SU-DHL-6 (cell line): ENCODE results near the gene HMMR.

Source experiments
- H2AFZ ChIP-seq: fragments of 200-600 bp; sonication (generic); 2 replicates; pipeline ENCODE4 v1.6.1; 2014; ENCODE audit warnings: low read depth, mild to moderate bottlenecking, moderate library complexity, mixed read lengths, antibody characterized with exemption, low read length; ENCODE audit not compliant: severe bottlenecking
- H3F3A ChIP-seq: fragments of 200-600 bp; shearing (Covaris generic); 2 replicates; pipeline ENCODE4 v1.6.0; 2016; ENCODE audit warnings: antibody characterized with exemption, mild to moderate bottlenecking; ENCODE audit not compliant: insufficient read depth
- H3K27ac ChIP-seq: fragments of 200-600 bp; sonication (generic); 2 replicates; pipeline ENCODE4 v1.5.1; 2016; ENCODE audit warnings: low read depth, mild to moderate bottlenecking, low read length, moderate library complexity, mixed read lengths
- H3K27me3 ChIP-seq: fragments of 200-600 bp; sonication (generic), shearing (Covaris generic); 2 replicates; pipeline ENCODE4 v1.6.0; 2014; ENCODE audit warnings: mild to moderate bottlenecking, low read length
- H3K36me3 ChIP-seq: fragments of 200-600 bp; sonication (generic); 2 replicates; pipeline ENCODE4 v1.6.1; 2014; ENCODE audit warnings: mild to moderate bottlenecking, low read length, mixed read lengths
- H3K4me2 ChIP-seq: fragments of 300-600, 200-600 bp; shearing (Covaris generic), sonication (generic); 2 replicates; pipeline ENCODE4 v1.6.0; 2014; ENCODE audit warnings: low read length, low read depth, mild to moderate bottlenecking; ENCODE audit not compliant: poor library complexity, severe bottlenecking
- H3K4me3 ChIP-seq: fragments of 200-600 bp; sonication (generic); 2 replicates; pipeline ENCODE4 v1.5.1; 2014; ENCODE audit warnings: antibody characterized with exemption, low read length, mild to moderate bottlenecking, mixed read lengths; ENCODE audit not compliant: insufficient read depth, poor library complexity, severe bottlenecking
- H3K79me2 ChIP-seq: fragments of 200-600 bp; sonication (generic); 2 replicates; pipeline ENCODE4 v1.6.1; 2014; ENCODE audit warnings: mild to moderate bottlenecking, low read length, moderate library complexity; ENCODE audit not compliant: insufficient read depth
- H3K9ac ChIP-seq: fragments of 200-600 bp; sonication (generic); 2 replicates; pipeline ENCODE4 v1.7.0; 2014; ENCODE audit warnings: mild to moderate bottlenecking, low read length
- H3K9me2 ChIP-seq: fragments of 200-600 bp; sonication (generic); replicated peaks from 2 replicates; pipeline ENCODE4 v1.6.1; 2014; ENCODE audit warnings: low read length; ENCODE audit not compliant: insufficient read depth
- H3K9me3 ChIP-seq: fragments of 200-600 bp; sonication (generic); 2 replicates; pipeline ENCODE4 v1.6.1; 2014; ENCODE audit warnings: low read length, mixed read lengths; ENCODE audit not compliant: insufficient read depth
- H4K20me1 ChIP-seq: fragments of 200-600 bp; sonication (generic); 2 replicates; pipeline ENCODE4 v1.6.1; 2014; ENCODE audit warnings: low read depth, mild to moderate bottlenecking, antibody characterized with exemption, low read length, moderate library complexity, mixed read lengths
- CTCF ChIP-seq: fragments of 200-600 bp; sonication (generic); IDR thresholded peaks from one replicate; pipeline ENCODE4 v1.5.1; 2017; ENCODE audit warnings: antibody characterized with exemption, mild to moderate bottlenecking, low read length, moderate library complexity; ENCODE audit not compliant: insufficient read depth, poor library complexity, severe bottlenecking
- EZH2phosphoT487 ChIP-seq: fragments of 200-600 bp; sonication (generic), shearing (Covaris generic); conservative IDR thresholded peaks from 2 replicates; pipeline ENCODE4 v1.6.1; 2018; ENCODE audit warnings: mild to moderate bottlenecking, antibody characterized with exemption, low read length, moderate library complexity, mixed read lengths

HMMR gene

GRCh38 chr5:163489745-163490075, 29.3 kb downstream of the HMMR start:
- Histone ChIP-seq H3F3A (no peaks in the 10 kb centered on the region), H4K20me1 (no peaks in the 10 kb centered on the region), H3K9ac (no peak overlapping the region), H3K4me2 (no peak overlapping the region), H3K27me3 (no peaks in the 10 kb centered on the region), H3K9me2 (no peaks in the 10 kb centered on the region), H3K36me3 (peaks cover 43% of the 10 kb centered on the region), H3K27ac (no peak overlapping the region), H2AFZ (no peak overlapping the region), H3K79me2 (no peaks in the 10 kb centered on the region), H3K9me3 (no peaks in the 10 kb centered on the region), H3K4me3 (no peak overlapping the region)
- TF ChIP-seq EZH2phosphoT487 (no peak), CTCF (no peak)

DNA sequence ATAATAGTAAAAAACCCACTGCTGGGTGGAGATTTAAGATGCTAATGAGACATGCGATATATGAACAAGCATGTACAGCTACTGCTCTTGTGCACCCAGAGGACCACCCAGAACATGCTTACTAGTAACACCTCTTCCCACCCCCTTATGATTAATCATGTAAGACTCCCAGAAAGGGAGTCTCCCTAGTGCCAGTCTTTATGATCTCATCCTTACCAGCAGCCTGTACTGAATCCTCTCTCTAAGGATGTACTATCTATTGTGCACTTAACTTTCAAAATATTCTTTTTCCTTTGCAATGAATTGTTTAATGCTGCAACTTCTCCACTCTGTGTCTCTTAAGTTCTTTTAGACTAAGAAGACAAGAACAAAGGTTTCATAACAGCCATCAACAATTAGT, 35.9 kb downstream of the HMMR start:
- H2AFZ ChIP-seq, result no peak overlapping the region
- H3K9ac ChIP-seq, result no peak overlapping the region
- no peak overlapping the region for H3K27ac ChIP-seq
- H3K36me3 ChIP-seq, result peaks cover 5% of the 10 kb centered on the region
- no peaks in the 10 kb centered on the region for H3F3A ChIP-seq
- TF ChIP-seq EZH2phosphoT487, result no peak
- TF ChIP-seq CTCF, result no peak
- no peaks in the 10 kb centered on the region for H3K9me3 ChIP-seq
- H3K27me3 ChIP-seq, result no peaks in the 10 kb centered on the region
- H3K4me3 ChIP-seq, result no peak overlapping the region
- H3K9me2 ChIP-seq, result no peaks in the 10 kb centered on the region
- no peak overlapping the region for H3K4me2 ChIP-seq
- no peaks in the 10 kb centered on the region for H4K20me1 ChIP-seq
- H3K79me2 ChIP-seq, result no peaks in the 10 kb centered on the region

- TF ChIP-seq CTCF (no peak), EZH2phosphoT487 (no peak)
- H3K9me3 ChIP-seq, result no peaks in the 10 kb centered on the region
- H3K9ac ChIP-seq, result no peak overlapping the region
- H3K9me2 ChIP-seq, result no peaks in the 10 kb centered on the region
- H3K27me3 ChIP-seq, result no peaks in the 10 kb centered on the region
- H3K27ac ChIP-seq, result no peak overlapping the region
- no peak overlapping the region for H2AFZ ChIP-seq
- H3K79me2 ChIP-seq, result no peaks in the 10 kb centered on the region
- no peaks in the 10 kb centered on the region for H4K20me1 ChIP-seq
- H3K4me3 ChIP-seq, result no peak overlapping the region
- H3K4me2 ChIP-seq, result no peak overlapping the region
- no peaks in the 10 kb centered on the region for H3F3A ChIP-seq
- no peaks in the 10 kb centered on the region; the same call in 1 of the 2 replicates for H3K36me3 ChIP-seq
These were observed 36.9 kb downstream of the HMMR start for GRCh38 chr5:163497315-163497714.

GRCh38 chr5:163498886-163499285, 38.5 kb downstream of the HMMR start:
- Histone ChIP-seq H4K20me1 (no peaks in the 10 kb centered on the region), H3F3A (0 out of 2 replicates have a peak, but pooled peaks cover 2% of the 10 kb centered on the region), H3K79me2 (no peaks in the 10 kb centered on the region), H3K4me3 (no peak overlapping the region), H3K27me3 (no peaks in the 10 kb centered on the region), H2AFZ (no peak overlapping the region), H3K4me2 (no peak overlapping the region), H3K27ac (no peak overlapping the region), H3K9me3 (no peaks in the 10 kb centered on the region), H3K9ac (no peak overlapping the region), H3K36me3 (no peaks in the 10 kb centered on the region), H3K9me2 (no peaks in the 10 kb centered on the region)
- TF ChIP-seq CTCF, result no peak
